Epithelial cell of esophagus (primary cell): Measurements from ENCODE around the gene SLC41A1.
A peak's percentile ranks its signal among the peaks of the same experiment; 100 is the strongest.
"Not testable (repeated sequence)": the region's sequence is repeated elsewhere in the genome, so short reads cannot be mapped to it uniquely, and the experiment has no call there.

Experiments used
- DNase-seq: peaks from one replicate; pipeline ENCODE4 v3.0.0; 2010; ENCODE audit warnings: low read depth
- H3K4me3 ChIP-seq: 2 replicates; pipeline ENCODE4 v1.5.1; 2011; ENCODE audit warnings: mild to moderate bottlenecking, low read length, control low read depth
- CTCF ChIP-seq: IDR thresholded peaks from 2 replicates; pipeline ENCODE4 v1.5.1; 2011; ENCODE audit warnings: low read depth, mild to moderate bottlenecking, low read length, control low read depth, inconsistent platforms; ENCODE audit not compliant: insufficient read depth; ENCODE audit errors: missing control alignments

Gene SLC41A1

DNA sequence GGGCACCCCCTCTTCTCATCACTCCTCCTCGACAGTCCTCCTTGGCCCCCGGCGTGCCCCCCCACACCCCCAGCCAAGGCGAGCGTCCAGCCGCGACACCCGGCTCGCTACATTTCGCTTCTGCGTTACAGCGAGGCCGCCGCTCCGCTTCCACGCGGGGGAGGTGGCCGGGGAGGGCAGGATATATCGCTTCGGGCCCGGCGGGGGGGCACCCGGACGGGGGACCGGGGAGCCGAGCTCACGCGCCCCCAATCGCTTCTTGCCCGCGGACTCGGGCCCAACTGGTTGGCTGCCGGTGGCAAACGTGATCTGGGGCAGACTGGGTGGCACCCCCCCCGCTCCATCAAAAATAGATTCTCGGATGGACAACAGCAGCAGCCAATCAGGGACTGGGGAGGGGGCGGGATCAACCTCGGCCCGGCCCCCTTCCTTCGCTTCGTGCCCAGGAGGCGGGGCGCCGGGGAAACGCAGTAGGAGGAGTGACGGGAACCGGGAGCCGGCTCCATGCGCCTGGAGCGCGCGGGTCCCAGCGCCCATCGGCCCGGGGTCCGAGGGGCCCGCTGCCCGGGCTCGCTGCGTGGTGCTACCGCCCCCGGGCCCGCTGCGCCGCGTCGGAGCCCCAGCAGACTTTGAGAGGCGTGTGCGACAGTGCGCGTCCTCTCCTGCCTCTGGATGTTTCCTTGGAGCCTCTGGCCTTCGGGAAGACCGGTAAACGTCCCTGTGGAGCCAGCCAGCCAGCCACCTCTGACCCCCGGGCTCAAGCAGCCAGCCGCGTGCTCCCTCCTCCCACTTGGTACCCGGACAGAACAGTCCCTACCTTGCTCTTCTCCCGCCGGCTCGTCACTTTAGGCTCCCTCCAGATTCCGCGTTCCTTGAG is at the start of gene SLC41A1:
TSS of gene SLC41A1 (minus strand) at position 321 of the 877 bp plus-strand sequence. CDS start 2,757 bp downstream, outside the sequence.
- H3K4me3 ChIP-seq, result peak within 1 kb of the TSS; percentile 76

DNA sequence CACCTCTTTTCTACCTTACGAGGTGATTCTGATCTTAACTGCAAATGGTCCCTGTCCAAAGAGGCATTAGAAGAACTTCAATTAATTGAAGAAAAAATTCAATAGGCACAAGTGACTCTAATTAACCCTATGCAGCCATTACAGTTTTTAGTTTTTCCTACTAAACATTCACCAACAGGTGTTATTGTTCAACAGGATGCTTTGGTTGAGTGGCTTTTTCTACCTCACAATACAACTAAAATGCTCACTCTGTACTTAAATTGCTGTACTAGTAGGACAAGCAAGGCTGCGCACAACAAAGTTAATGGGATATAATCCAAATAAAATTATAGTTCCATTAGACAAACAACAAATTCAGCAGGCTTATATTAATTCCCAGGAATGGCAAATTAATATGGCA is 48.5 kb upstream of the SLC41A1 start:
- no peak overlapping the region for H3K4me3 ChIP-seq
- DNase-seq, result no peak
- no peak for TF ChIP-seq CTCF

More for the DNA sequence above, at the start of gene SLC41A1:
- TF ChIP-seq CTCF, result no peak
- DNase-seq, result peak; percentile 94

GRCh38 chr1:205858141-205858961 is 45.4 kb upstream of the SLC41A1 start:
- TF ChIP-seq CTCF, result no peak
- H3K4me3 ChIP-seq, result no peak overlapping the region
- no peak for DNase-seq

DNA sequence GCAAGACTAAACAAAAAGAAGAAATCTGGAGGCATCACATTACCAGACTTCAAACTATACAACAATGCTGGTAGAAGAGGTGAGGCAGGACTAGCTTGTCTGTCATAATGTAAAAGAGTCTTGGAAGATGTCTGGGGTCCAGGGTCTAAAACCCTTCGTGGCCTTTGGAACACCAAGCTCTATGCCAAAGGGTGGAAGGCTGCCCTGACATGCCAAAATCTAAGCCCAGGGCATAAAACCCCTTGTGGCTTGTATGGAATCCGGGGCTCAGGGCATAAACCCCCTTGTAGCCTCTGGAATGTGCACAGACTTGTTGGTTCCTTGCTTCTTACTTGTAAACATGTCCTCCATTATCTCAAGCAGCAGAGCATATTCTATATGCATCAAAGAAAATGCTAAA is 44.5 kb upstream of the SLC41A1 start:
- not testable (repeated sequence) for H3K4me3 ChIP-seq, DNase-seq

DNA sequence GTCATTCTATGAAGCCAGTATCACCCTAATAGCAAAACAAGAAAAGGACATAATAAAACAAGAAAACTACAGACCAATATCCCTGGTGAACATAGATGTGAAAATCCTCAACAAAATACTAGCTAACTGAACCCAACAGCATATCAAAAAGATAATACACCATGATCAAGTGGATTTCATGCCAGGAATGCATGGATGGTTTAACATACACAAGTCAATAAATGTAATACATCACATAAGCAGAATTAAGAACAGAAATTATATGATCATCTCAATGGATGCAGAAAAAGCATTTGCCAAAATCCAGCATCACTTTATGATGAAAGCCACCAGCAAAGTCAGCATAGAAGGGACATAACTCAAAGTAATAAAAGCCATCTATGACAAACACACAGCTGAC is 43.4 kb upstream of the SLC41A1 start:
- no peak for DNase-seq
- no peak for TF ChIP-seq CTCF
- H3K4me3 ChIP-seq, result no peak overlapping the region

DNA sequence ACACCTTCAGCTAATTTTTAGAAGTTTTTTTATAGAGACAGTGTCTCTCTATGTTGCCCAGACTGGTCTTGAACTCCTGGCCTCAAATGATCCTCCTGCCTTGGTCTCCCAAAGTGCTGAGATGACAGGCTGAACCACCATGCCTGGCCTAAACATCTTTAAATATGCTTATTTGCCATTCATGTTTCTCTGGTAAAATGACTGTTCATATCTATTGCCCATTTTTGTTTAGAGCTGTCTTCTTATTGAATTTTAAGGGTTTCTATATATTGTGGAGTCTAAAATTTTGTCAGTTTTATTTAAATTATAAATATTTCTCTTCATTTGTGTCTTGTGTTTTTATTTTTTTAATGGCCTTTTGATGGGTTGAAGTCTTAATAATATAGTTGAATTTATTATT is 40.0 kb upstream of the SLC41A1 start:
- no peak for DNase-seq

More for the DNA sequence above, 40.0 kb upstream of the SLC41A1 start:
- no peak for TF ChIP-seq CTCF
- no peak overlapping the region for H3K4me3 ChIP-seq
